ENCODE results near the gene PCYT2. TPM values are rescaled to one million over a fixed set of nuclear protein-coding genes. Genes with fewer than 3 reads are reported as not detected.

PCYT2 gene
- polyA plus RNA-seq, 1 donor (not counting 4 experiments of a cell fraction or from before 2014, with no cell fraction given): 38.1 TPM

- H3K79me2 ChIP-seq (ENCODE audit: control insufficient read depth, insufficient read depth, low read length): peaks cover 48% of the 10 kb centered on the region
- no peak overlapping the region for H3K27ac ChIP-seq (ENCODE audit: control insufficient read depth, insufficient read depth, low read length)
- H3K9me1 ChIP-seq (ENCODE audit: control insufficient read depth, extremely low read depth, insufficient read depth, low read length): no peaks in the 10 kb centered on the region
- H4K20me1 ChIP-seq (ENCODE audit: control insufficient read depth, extremely low read depth, insufficient read depth, low read length): peaks cover 19% of the 10 kb centered on the region
- TF ChIP-seq CTCF (optimal IDR thresholded peaks at IDR 0.05 in 1 of 3, IDR thresholded peaks at IDR 0.05 in 1 of 3, conservative IDR thresholded peaks at IDR 0.05 in 1 of 3; ENCODE audit: extremely low read depth in 1 of 3, insufficient read depth in 2 of 3, low read length in 3 of 3) (no peak), EZH2 (IDR thresholded peaks at IDR 0.05; ENCODE audit: low read length) (no peak)
- FAIRE-seq (no peak), DNase-seq (ENCODE audit: low read depth, low spot score) (no peak)
- no peaks in the 10 kb centered on the region for H3K27me3 ChIP-seq (ENCODE audit: control insufficient read depth, extremely low read depth, insufficient read depth, low read length)
- no peak overlapping the region for H3K4me3 ChIP-seq (ENCODE audit: control insufficient read depth in 2 of 3, extremely low read depth in 1 of 3, insufficient read depth in 2 of 3, low read depth in 1 of 3, low read length in 3 of 3)
- peaks cover 39 to 59% of the 10 kb centered on the region in 2 experiments for H3K36me3 ChIP-seq (ENCODE audit: control insufficient read depth in 2 of 2, extremely low read depth in 1 of 2, insufficient read depth in 2 of 2, low read length in 2 of 2)
- no peak overlapping the region for H3K4me2 ChIP-seq (ENCODE audit: control insufficient read depth, extremely low read depth, insufficient read depth, low read depth, low read length)
- dilution Hi-C loops (cut with MboI; ENCODE audit: extremely low pct_ligation_motif_present, low sequenced_read_pairs): no loop called here
- H3K9me3 ChIP-seq (ENCODE audit: control insufficient read depth, low read depth, low read length): no peaks in the 10 kb centered on the region
- H3K4me1 ChIP-seq (ENCODE audit: control insufficient read depth, extremely low read depth, insufficient read depth, low read length): peaks cover 17% of the 10 kb centered on the region
- H3K9ac ChIP-seq (ENCODE audit: control insufficient read depth, extremely low read depth, insufficient read depth, low read length): no peak overlapping the region
- no peak overlapping the region for H2AFZ ChIP-seq (ENCODE audit: control insufficient read depth, low read length)
These were observed 59.8 kb downstream of the PCYT2 start for GRCh38 chr17:81851423-81851822.

Other genes with a start within 250 kb of the PCYT2 start
- gene OXLD1, start 244.8 kb downstream of the PCYT2 start, polyA plus RNA-seq: 14.7 to 37.4 TPM (median 16.3 TPM) in 3 replicates
- 15.4 to 22.3 TPM (median 17.2 TPM) in 3 replicates for gene CCDC137, start 244.7 kb downstream of the PCYT2 start, polyA plus RNA-seq
- gene ARL16, start 227.6 kb downstream of the PCYT2 start, polyA plus RNA-seq: 46.5 to 58.3 TPM (median 48.7 TPM) in 3 replicates
- gene HGS, start 227.4 kb downstream of the PCYT2 start, polyA plus RNA-seq: 79.6 to 84.1 TPM (median 81.9 TPM) in 3 replicates
- 78.5 to 96.8 TPM (median 84.2 TPM) in 3 replicates for gene MRPL12, start 208.0 kb downstream of the PCYT2 start, polyA plus RNA-seq
- gene SLC25A10, start 199.1 kb downstream of the PCYT2 start, polyA plus RNA-seq: 12.7 to 18.0 TPM (median 15.9 TPM) in 3 replicates
- gene GCGR, start 107.2 kb downstream of the PCYT2 start, polyA plus RNA-seq: not detected in 3 replicates
- gene MCRIP1, start 78.1 kb downstream of the PCYT2 start, polyA plus RNA-seq: 17.7 to 29.1 TPM (median 24.4 TPM) in 3 replicates
- 0.12 to 0.99 TPM in 2 of 3 replicates, not detected in the other for gene PPP1R27, start 76.3 kb downstream of the PCYT2 start, polyA plus RNA-seq
- 75.2 to 149 TPM (median 110 TPM) in 3 replicates for gene P4HB, start 50.9 kb downstream of the PCYT2 start, polyA plus RNA-seq
- 51.7 to 280 TPM (median 65.7 TPM) in 3 replicates for gene ARHGDIA, start 40.1 kb downstream of the PCYT2 start, polyA plus RNA-seq
- 49.6 to 84.5 TPM (median 68.3 TPM) in 3 replicates for gene ALYREF, start 19.8 kb downstream of the PCYT2 start, polyA plus RNA-seq
- gene ANAPC11, start 19.7 kb downstream of the PCYT2 start, polyA plus RNA-seq: 195 to 269 TPM (median 230 TPM) in 3 replicates
- gene NPB, start 9.2 kb downstream of the PCYT2 start, polyA plus RNA-seq: 0.07 TPM in 1 of 3 replicates, not detected in the others
- 6.9 to 11.9 TPM (median 7.4 TPM) in 3 replicates for gene SIRT7, start 6.8 kb upstream of the PCYT2 start, polyA plus RNA-seq
- 8.3 to 12.1 TPM (median 9.4 TPM) in 3 replicates for gene MAFG, start 16.3 kb upstream of the PCYT2 start, polyA plus RNA-seq
- 22.2 to 27.9 TPM (median 27.9 TPM) in 3 replicates for gene PYCR1, start 25.9 kb upstream of the PCYT2 start, polyA plus RNA-seq
- gene MYADML2, start 35.8 kb upstream of the PCYT2 start, polyA plus RNA-seq: not detected in 3 replicates
- gene NOTUM, start 49.8 kb upstream of the PCYT2 start, polyA plus RNA-seq: not detected in 3 replicates
- gene ASPSCR1, start 66.2 kb upstream of the PCYT2 start, polyA plus RNA-seq: 5.2 to 8.3 TPM (median 6.7 TPM) in 3 replicates
- gene CENPX, start 111.5 kb upstream of the PCYT2 start, polyA plus RNA-seq: 38.3 to 52.0 TPM (median 48.2 TPM) in 3 replicates
- 2.5 to 3.6 TPM (median 2.9 TPM) in 3 replicates for gene LRRC45, start 111.9 kb upstream of the PCYT2 start, polyA plus RNA-seq
- 10.2 to 23.0 TPM (median 12.3 TPM) in 3 replicates for gene RAC3, start 120.3 kb upstream of the PCYT2 start, polyA plus RNA-seq
- 45.4 to 73.6 TPM (median 64.0 TPM) in 3 replicates for gene DCXR, start 126.3 kb upstream of the PCYT2 start, polyA plus RNA-seq
- gene RFNG, start 140.4 kb upstream of the PCYT2 start, polyA plus RNA-seq: 10.2 to 25.3 TPM (median 13.6 TPM) in 3 replicates
- gene GPS1, start 140.5 kb upstream of the PCYT2 start, polyA plus RNA-seq: 60.4 to 99.3 TPM (median 81.7 TPM) in 3 replicates
- 49.1 to 68.3 TPM (median 52.0 TPM) in 3 replicates for gene DUS1L, start 154.4 kb upstream of the PCYT2 start, polyA plus RNA-seq
- 44.7 to 137 TPM (median 55.7 TPM) in 3 replicates for gene FASN, start 186.8 kb upstream of the PCYT2 start, polyA plus RNA-seq

All from keratinocyte (primary cell).